GM18907 (cell line): ENCODE results near the gene SCAMP1.

ENCODE experiments used
- ATAC-seq: cut with Tn5 transposase; IDR thresholded peaks from one replicate; pipeline ENCODE4 v1.9.1; 2021; ENCODE audit warnings: mild to moderate bottlenecking, moderate library complexity; ENCODE audit not compliant: unreplicated experiment

SCAMP1 gene

GRCh38 chr5:78509884-78510769 lies 149.7 kb downstream of the SCAMP1 start:
- ATAC-seq: peak; percentile 78

GRCh38 chr5:78511121-78511906 lies 150.9 kb downstream of the SCAMP1 start:
- no peak for ATAC-seq

- ATAC-seq: no peak
Measured at GRCh38 chr5:78512435-78512834, 152.0 kb downstream of the SCAMP1 start.

DNA sequence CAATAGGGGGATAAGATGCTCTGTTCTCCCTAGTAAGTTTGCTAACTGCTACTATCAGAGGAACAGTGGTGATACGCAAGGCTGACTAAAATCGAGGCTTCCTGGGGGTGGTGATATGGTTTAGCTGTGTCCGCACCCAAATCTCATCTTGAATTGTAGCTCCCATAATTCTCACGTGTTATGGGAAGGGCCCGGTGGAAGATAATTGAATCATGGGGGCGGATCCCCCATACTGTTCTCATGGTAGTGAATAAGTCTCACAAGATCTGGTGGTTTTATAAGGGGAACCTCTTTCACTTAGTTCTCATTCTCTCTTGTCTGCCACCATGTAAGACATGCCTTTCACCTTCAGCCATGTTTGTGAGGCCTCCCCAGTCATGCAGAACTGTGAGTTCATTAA lies 153.0 kb downstream of the SCAMP1 start:
- ATAC-seq: no peak

DNA sequence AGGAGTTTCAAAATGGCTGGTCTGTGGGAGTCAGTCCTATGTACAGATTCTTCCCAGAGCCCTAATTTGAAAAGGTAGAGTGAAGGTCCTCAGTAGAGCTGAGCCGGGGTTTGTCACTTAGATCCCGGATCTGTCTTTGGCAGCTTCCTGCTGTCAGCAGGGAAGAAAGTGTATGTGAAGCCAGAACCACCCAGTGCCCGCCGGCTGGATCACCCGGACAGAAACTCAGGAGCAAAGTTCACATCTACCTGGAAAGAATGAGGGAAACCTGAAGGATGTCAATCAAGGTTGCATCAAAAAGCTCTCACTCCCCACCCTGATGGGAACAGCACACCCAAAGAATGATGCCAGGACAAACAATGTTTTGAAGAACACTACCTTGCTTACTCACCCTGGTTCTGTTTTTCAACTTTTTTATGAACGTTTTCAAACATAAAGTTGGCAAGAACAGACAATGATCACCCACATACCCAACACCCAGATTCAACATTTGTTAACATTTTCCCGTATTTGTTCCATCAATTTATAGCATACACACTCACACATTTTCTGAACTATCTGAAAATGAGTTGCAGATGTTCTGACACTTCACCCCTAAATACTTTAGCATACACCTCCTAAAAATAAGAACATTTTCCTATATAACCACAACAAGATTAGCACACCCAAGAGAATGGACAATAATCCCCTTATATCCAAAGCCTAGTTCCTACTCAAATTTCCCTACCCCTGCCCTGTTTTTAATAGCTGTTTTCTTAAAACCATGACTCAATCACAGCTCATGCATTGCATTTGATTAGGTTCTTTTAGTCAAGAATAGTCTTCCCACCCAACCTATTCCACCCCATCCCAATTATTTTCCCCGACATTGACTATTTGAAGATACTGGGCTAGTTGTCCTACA lies 154.3 kb downstream of the SCAMP1 start:
- ATAC-seq: no peak

GRCh38 chr5:78515670-78516069 lies 155.3 kb downstream of the SCAMP1 start:
- ATAC-seq: no peak

DNA sequence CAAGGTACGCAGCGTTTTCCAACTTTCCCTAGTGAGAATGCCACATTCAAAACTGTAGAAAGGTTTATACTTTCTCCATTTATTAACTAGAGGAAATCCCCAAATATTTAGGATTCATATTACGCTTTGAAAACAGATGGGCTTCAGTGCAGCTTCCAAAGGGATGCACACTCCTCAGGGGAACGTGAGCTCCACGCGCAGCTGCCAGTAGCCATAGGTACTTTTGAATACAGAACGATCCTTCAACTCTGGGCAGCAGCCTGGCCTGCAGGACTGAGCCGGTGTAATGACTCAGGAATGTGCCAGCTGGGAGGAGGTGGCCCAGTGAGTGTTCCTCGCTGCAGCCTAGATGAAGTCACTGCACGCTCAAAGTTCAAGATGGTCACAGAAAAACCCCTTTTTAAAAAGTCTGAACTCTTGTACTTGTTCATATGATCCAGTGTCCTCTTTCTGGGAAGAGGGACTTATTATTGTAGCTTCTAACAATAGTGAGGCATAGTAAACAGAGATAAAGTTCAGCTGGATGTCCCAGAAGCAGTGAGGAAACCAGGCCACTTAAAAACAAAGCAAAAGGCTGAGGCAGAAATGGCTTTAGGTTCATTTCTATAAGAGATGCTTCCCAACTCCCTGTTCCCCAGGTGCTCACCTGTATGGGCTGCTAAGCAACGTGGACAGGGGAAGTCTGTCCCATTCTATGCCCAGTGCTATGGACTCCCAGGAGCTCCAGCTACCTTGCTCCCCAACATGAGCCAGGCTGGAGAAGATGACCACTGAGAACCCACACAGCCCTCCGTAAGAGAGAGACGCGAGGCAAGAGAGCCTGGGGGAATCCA lies 158.2 kb downstream of the SCAMP1 start:
- ATAC-seq: no peak

DNA sequence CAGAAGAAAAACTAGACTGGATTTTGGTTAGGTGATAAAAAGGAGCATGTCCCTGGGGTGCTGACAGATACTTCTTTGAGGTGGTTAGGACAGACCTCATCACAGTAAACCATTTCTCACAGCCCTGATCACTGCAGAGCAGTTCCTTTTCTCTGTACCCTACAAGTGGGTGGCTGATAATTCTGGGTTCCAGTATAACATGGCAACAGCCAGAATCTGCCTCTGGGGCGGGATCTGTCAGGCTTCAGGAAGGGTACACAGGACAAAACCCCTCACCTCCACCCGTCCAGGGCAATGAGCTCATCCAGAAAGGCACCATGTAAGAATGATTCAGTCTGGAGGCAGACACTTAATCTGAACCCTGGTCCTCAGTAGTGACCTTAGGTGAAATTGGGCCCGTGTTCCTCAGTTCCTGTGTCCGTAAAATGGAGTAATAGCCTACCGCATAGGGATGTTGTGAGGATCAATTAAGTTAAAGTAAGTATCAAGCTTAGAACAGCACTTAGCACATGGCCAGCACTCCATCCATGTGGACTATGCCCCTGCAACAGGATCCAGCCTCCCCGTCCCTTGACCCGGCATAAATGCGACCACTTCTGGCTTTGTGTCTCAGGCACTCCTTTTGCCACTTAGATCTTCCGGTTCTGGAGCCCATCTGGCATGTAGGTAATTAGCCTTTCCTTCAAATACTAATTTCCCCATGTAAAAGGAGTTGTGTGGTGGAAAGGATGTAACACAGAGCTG lies 159.0 kb downstream of the SCAMP1 start:
- ATAC-seq: no peak

GRCh38 chr5:78521455-78521854 lies 161.0 kb downstream of the SCAMP1 start:
- no peak for ATAC-seq

DNA sequence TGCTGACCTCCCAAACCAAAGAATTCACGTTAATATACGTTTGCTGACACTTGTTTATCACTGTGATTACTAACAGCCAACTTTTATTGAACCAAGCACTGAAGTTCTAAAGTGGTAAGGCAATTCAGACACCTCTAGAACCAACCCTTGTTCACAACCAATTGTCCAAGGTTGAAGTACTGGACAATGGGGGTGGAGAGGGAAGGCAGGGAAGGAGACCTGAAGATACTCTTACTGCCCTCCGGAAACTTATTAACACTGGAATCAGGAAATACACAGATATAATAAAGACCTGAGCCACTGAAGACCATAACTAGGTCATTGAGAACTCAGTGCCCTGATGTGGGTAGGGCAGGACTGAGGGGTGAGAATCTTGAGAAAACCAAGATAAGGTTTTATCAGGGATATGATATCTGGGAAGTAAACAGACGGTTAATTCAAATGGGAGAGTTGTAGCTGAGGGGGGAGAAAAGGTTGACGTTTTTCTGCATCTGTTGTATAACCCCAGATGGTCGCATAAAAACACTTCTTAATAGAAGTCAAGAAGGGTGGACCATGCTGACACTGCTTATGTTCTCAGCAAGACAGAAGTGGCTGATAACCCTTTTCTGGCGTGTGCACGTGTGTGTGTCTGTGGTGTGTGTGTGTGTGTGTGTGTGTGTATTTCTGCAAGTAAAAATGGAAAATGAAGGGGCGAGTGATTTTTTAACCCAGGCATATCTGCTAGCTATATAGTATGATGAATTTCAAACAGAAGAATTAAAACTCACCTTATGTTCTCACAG lies 162.3 kb downstream of the SCAMP1 start:
- no peak for ATAC-seq

DNA sequence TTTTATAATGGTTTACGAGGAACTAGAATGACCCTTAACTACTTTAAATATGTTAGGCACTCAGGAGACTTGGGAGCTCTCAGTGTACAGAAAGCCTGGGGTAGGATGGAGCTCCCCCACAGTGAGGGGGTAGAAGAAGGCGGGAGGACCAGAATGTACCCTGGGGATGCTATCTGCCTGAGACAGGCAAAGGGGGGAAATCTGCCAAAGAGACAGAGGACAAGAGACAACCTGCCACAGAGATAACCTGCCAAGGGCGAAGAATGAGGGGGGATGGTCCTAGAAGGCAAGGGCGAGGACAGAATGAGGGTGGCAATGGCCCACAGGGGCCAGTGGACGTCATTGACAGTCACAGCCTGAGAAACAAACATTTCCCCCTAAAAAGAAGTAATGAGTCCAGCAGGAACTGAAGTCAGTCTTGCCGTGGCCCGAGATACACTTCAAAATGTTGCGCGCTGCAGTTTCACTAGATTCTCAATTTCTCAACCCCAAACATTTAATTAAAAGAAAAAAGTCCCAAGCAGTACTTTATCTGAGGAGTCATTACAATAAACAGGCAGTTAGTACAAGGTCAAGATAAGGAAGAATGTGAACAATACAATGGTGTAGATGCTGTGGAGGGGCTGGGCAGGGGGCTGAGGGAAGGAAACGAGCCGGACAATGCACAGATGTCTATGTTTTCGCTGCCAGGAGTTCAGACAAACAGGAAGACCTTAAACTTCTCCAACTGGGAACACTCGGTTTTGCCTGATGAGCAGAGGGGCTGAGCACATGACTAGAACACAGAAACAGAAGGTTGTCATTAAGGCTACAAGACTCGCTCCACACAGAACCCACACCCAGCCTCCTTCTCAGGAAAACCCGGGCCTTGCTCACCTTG lies 163.1 kb downstream of the SCAMP1 start:
- no peak for ATAC-seq

DNA sequence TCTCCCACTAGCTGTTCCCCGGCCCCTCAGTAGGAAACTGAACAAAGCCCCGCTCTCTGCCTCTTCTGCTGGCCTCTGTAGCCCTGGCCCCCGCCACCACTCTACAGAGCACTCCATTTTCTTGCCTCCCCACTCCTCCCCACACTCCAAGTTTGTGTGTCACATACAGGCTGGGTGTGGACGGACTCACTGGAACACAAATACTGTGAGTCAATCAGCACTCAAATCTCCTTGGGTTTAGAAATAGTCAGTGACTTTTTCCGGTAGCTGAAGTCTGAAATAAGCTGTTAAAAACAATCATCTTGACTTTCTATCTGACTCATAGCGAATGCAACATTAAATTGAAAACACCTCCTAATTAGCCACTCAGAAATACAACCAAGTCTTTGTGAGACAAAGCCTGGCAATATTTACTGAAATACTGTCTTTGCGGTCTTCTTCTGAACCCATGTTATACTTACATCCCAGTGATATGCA lies 165.7 kb downstream of the SCAMP1 start:
- no peak for ATAC-seq

- ATAC-seq: no peak
Measured at GRCh38 chr5:78527054-78527859, 166.8 kb downstream of the SCAMP1 start.

DNA sequence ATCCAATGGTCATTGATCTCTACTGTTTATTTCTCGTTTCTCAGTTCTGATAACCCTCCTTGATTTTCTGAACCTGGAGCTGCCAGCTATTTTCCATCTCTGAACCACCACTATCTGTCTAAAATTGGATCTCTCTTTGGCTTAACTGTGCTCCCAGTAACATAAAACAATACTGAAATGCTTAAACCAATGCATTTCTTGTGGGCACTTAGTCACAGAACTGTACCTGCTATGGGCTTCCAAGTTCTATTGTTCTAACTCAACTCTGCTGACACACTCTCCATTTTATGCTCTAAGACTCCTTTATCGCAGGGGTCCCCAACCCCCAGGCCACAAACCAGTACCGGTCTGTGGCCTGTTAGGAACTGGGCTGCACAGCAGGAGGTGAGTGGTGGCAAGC lies 167.5 kb downstream of the SCAMP1 start:
- no peak for ATAC-seq
